ENCODE data around the gene NSMCE1.

DNA sequence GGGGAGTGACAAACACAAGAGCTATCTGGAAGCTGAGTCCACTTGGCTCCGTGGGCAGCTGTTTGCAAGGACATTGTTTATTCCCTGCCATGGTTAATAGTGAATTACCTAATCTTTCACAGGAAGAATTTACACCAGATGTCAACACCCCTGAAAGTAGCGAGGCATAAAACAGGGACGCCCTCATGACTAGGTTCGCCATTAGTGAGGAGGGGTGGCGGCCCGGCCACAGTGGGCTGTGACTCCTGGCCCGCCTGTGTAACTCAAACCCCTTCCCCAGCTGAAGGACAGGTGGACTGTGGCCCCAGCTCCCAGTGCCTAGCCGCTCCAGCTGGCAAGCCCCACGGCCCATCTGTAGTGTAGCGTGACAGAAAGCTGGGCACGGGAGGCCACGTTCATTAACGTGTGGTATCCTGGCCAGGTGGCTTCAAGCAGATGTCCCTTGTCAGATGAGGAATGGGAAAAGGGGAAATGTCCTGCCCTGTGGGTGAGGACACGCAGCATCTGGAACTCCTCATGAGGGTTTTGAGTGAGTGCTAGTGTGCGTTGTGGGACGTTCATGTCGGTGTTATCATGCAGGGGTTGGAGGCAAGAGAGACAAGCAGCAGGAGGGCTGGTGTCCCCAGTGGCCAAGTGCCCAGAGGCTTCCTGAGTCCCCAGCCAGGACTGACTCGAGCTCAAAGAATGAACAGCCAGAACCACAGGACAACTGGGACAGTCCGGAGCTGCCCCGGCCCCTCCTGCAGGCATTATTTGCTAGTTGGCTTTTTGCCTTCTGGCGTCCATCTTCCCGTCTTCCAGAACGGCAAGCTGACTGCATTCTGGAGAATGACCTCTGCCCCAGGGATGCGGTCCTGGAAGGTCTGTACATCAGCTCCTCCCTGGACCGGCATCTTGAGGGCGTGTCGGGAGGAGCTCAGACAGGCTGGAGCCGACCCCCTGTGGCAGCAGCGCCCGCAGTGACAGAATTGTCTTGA, 46.0 kb downstream of the NSMCE1 start:
- TF ChIP-seq, protein P1, sequence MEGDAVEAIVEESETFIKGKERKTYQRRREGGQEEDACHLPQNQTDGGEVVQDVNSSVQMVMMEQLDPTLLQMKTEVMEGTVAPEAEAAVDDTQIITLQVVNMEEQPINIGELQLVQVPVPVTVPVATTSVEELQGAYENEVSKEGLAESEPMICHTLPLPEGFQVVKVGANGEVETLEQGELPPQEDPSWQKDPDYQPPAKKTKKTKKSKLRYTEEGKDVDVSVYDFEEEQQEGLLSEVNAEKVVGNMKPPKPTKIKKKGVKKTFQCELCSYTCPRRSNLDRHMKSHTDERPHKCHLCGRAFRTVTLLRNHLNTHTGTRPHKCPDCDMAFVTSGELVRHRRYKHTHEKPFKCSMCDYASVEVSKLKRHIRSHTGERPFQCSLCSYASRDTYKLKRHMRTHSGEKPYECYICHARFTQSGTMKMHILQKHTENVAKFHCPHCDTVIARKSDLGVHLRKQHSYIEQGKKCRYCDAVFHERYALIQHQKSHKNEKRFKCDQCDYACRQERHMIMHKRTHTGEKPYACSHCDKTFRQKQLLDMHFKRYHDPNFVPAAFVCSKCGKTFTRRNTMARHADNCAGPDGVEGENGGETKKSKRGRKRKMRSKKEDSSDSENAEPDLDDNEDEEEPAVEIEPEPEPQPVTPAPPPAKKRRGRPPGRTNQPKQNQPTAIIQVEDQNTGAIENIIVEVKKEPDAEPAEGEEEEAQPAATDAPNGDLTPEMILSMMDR (IDR thresholded peaks at IDR 0.05), result no peak
- peak in 2 of 4 donors; percentile 64 to 69 for TF ChIP-seq POLR2AphosphoS5 (IDR thresholded peaks at IDR 0.05)
